Activated naive CD8-positive, alpha-beta T cell treated with anti-CD3 and anti-CD28 coated beads, Interleukin-2, amount 50 U/mL, for 24 hours (primary cell): ENCODE measurements around the gene TMEM169.
"Not testable (repeated sequence)": the region's sequence is repeated elsewhere in the genome, so short reads cannot be mapped to it uniquely, and the experiment has no call there.

Experiments used
- ATAC-seq: fragments of 150-1000 bp; cut with Tn5 transposase; one replicate; pipeline ENCODE4 v1.10.0; 2021
- DNase-seq: peaks from one replicate; pipeline ENCODE4 v3.0.0; 2021
- H3K27ac Mint-ChIP-seq: one replicate; pipeline ENCODE4 v1.8.0; 2021; ENCODE audit warnings: mild to moderate bottlenecking, mixed read lengths
- H3K27me3 Mint-ChIP-seq: one replicate; pipeline ENCODE4 v1.8.0; 2021; ENCODE audit warnings: mixed read lengths
- H3K36me3 Mint-ChIP-seq: one replicate; pipeline ENCODE4 v1.8.0; 2021; ENCODE audit warnings: low read depth, mixed read lengths
- H3K4me1 Mint-ChIP-seq: one replicate; pipeline ENCODE4 v1.8.0; 2021; ENCODE audit warnings: mixed read lengths
- H3K4me3 Mint-ChIP-seq: one replicate; pipeline ENCODE4 v1.8.0; 2021; ENCODE audit warnings: mild to moderate bottlenecking, moderate library complexity, mixed read lengths
- H3K9me3 Mint-ChIP-seq: one replicate; pipeline ENCODE4 v1.8.0; 2021; ENCODE audit warnings: mixed read lengths

Gene TMEM169

DNA sequence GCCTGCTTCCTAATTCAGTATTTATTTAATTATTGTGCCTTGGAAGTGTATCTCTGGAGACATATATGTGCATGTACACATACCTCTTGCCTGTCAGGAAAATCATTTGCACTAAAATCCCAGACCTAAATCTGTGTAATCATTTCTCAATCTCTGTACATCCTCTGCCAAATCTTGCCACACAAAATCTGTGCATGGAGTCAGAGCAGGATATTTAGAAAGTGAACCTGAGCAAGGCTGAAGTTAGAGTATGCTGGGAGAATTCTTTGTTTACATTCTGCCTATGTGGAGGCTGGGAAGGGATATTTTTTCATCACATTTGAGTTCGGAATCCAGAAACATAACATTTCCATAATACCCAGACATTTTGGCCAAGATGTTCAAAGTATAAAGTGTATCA lies 36.8 kb downstream of the TMEM169 start:
- ATAC-seq (no peak), DNase-seq (no peak)
- peaks cover 90% of the 10 kb centered on the region for H3K36me3 Mint-ChIP-seq
- H3K4me1 Mint-ChIP-seq = peaks cover 92% of the 10 kb centered on the region
- H3K27me3 Mint-ChIP-seq = peaks cover 2% of the 10 kb centered on the region
- H3K4me3 Mint-ChIP-seq = peak overlapping the region; percentile 2
- peak overlapping the region; percentile 94 for H3K27ac Mint-ChIP-seq
- H3K9me3 Mint-ChIP-seq = no peaks in the 10 kb centered on the region

DNA sequence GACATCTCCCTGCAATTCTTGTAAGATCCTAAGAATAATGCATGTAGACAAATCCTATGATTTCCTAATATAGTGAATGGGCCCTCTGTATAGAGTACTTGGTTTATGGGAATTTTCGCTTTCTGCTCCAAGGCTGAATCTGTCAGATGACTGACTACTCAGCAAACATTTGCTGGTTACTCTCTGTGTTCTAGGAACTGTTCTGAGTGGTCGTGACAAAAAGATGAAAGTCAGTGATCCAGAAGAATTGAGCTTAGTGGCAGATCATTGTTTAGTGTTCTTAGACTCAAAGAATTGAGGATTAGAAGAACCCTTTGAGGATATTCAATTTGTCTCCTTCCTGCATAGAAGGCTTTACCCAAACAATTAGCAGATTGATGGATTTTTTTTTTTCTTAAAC lies 37.4 kb downstream of the TMEM169 start:
- Mint-ChIP-seq H3K4me3 (peak overlapping the region; percentile 31), H3K36me3 (peaks cover 89% of the 10 kb centered on the region), H3K4me1 (peaks cover 89% of the 10 kb centered on the region), H3K27ac (peak overlapping the region; percentile 94), H3K9me3 (no peaks in the 10 kb centered on the region), H3K27me3 (peaks cover 2% of the 10 kb centered on the region)
- ATAC-seq = no peak
- DNase-seq = no peak

DNA sequence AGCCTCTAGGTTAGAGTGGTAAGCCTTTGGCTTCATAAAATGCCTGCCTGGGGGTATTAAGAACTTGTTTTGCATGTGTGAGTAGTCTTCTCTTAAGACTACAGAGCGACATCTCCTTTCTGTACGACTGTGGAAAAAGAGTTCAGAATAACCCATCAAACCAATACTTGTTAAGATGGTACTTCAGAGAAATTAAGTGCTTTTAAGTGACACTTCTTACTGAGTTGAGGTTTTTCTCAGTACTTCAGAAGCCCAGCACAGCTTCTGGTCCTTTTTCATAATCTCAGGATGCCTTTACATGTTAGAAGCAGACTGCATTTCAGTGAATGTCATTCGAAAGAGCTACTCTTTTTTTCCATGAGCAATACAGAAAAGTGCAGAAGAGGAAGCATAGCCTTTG lies 38.3 kb downstream of the TMEM169 start:
- Mint-ChIP-seq H3K36me3 (peaks cover 87% of the 10 kb centered on the region), H3K27ac (peak overlapping the region; percentile 94), H3K4me1 (peaks cover 87% of the 10 kb centered on the region), H3K27me3 (no peaks in the 10 kb centered on the region), H3K4me3 (peak overlapping the region; percentile 52), H3K9me3 (no peaks in the 10 kb centered on the region)
- DNase-seq = no peak
- ATAC-seq = peak; percentile 94

DNA sequence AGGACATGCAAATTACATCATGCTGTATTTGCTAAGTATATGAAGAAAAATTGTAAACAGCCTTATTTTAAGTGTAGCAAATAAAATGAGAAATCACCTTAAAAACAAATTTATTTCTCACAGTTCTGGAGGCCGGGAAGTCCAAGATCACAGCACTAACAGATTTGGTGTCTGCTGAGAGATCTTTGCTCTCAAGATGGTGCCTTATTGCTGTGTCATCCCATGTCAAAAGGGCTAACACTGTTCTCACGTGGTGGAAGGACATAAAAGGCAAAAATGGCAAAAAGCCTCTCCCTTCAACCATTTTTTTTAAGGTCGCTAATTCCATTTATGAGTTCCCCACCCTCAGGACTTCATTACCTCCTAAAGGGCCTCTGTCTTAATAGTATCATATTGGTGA lies 39.5 kb downstream of the TMEM169 start:
- peaks cover 90% of the 10 kb centered on the region for H3K36me3 Mint-ChIP-seq
- peaks cover 85% of the 10 kb centered on the region for H3K4me1 Mint-ChIP-seq
- no peaks in the 10 kb centered on the region for H3K27me3 Mint-ChIP-seq
- H3K27ac Mint-ChIP-seq = peak overlapping the region; percentile 94
- no peaks in the 10 kb centered on the region for H3K9me3 Mint-ChIP-seq
- no peak for DNase-seq
- peak overlapping the region; percentile 59 for H3K4me3 Mint-ChIP-seq
- ATAC-seq = no peak

DNA sequence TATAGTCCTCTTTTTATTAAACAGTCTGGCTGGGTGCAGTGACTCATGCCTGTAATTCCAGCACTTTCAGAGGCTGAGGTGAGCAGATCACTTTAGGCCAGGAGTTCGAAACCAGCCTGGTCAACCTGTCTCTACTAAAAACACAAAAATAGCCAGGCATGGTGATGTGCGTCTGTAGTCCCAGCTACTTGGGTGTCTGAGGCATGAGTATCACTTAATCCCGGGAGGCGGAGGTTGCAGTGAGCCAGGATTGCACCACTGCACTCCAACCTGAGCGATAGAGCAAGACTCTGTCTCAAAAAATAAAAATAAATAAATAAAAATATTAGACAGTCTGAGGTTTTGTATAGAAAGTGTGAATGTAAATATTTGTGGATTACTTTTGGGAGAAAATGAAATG lies 45.2 kb downstream of the TMEM169 start:
- Mint-ChIP-seq H3K27me3 (no peaks in the 10 kb centered on the region), H3K9me3 (no peaks in the 10 kb centered on the region), H3K4me3 (no peak overlapping the region), H3K4me1 (peaks cover 53% of the 10 kb centered on the region), H3K27ac (peak overlapping the region; percentile 59), H3K36me3 (peaks cover 78% of the 10 kb centered on the region)
- no peak for ATAC-seq
- no peak for DNase-seq

DNA sequence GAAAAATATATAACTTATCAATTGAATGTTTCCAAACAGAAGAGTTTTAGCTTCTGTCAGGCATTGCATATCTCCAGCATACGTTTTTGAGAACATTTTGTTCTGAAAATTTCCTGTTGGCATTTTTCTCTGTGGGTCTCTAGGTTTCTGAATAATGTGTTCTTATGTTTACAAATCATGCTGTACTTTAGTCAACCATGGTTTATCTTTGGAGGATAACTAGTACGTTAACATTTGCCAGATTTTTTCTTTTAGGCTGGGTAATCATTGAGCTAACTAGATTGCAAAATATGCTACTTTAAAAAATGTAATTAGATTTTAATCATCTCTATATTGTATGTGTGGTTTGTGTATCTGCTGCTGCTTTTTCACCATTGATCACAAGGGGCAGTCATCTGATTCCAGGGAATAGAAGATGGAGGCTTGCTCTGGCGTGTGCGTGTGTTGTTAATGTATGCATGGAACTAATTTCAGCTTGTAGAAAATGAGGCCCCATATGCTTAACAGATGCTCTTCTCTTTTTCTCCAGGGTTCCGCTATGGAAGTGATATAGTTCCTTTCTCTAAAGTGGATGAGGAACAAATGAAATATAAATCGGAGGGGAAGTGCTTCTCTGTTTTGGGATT lies 48.7 kb downstream of the TMEM169 start:
- Mint-ChIP-seq H3K4me3 (no peak overlapping the region), H3K36me3 (peaks cover 80% of the 10 kb centered on the region), H3K4me1 (peaks cover 50% of the 10 kb centered on the region), H3K27me3 (no peaks in the 10 kb centered on the region), H3K9me3 (no peaks in the 10 kb centered on the region), H3K27ac (no peak overlapping the region)
- DNase-seq (no peak), ATAC-seq (no peak)

DNA sequence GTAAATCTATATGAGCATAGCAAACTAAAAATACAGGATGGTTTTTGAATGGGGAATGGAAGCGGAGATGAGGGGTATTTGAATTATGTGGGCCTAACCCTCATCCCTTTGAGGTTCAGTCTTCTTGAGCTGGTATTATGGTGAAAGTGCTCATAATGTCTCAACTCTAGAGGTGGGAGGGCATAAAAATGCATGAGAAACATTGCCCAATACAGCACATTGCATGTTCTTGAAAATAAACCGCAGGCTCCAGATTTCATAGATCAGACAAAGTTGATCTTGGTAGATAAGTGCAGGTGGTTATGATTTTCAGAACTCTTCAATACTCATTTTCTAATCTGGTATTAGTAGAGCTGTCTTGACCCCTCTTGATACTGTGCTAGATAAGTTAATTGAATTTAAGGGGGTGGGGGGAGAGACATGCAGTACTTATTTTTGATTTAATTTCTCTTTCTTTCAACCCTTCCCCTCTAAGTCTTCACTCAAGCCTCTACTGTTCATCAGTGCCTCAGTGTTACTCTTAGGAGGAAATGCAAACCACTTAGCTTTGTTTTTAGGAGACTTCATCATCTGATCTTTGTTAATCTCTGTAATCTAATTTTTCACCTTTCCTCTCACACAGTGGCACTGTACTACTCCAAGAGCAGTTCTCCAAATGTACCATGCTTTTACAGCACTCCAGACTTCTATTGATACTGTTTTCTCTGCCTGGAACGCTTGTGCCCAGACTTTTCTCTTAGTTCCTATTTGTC lies 49.6 kb downstream of the TMEM169 start:
- H3K27me3 Mint-ChIP-seq = no peaks in the 10 kb centered on the region
- H3K36me3 Mint-ChIP-seq = peaks cover 80% of the 10 kb centered on the region
- DNase-seq (no peak), ATAC-seq (no peak)
- no peak overlapping the region for H3K4me3 Mint-ChIP-seq
- H3K9me3 Mint-ChIP-seq = no peaks in the 10 kb centered on the region
- peaks cover 45% of the 10 kb centered on the region for H3K4me1 Mint-ChIP-seq
- peak overlapping the region; percentile 8 for H3K27ac Mint-ChIP-seq

DNA sequence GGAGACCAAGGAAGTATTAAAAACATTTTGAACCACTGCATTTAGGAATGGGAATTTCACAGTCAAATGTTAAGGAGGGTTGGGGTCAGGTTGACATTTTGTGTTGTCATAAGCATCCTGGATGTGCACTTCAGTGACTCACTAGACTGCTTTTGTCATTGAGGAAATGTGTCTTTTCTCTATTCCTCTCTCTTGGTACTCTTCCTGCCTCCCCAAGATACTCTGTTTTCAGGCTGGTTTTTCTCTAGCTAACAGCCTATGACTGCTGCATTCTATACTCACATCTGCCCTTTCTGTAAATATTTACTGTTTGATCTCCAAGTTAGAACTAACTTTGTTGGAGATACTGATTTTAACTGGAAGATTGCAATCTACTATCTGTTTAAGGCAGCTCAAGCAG lies 50.9 kb downstream of the TMEM169 start:
- H3K4me1 Mint-ChIP-seq = peaks cover 40% of the 10 kb centered on the region
- H3K27me3 Mint-ChIP-seq = no peaks in the 10 kb centered on the region
- DNase-seq (no peak), ATAC-seq (peak; percentile 68)
- peaks cover 81% of the 10 kb centered on the region for H3K36me3 Mint-ChIP-seq
- H3K9me3 Mint-ChIP-seq = no peaks in the 10 kb centered on the region
- H3K27ac Mint-ChIP-seq = no peak overlapping the region
- no peak overlapping the region for H3K4me3 Mint-ChIP-seq

DNA sequence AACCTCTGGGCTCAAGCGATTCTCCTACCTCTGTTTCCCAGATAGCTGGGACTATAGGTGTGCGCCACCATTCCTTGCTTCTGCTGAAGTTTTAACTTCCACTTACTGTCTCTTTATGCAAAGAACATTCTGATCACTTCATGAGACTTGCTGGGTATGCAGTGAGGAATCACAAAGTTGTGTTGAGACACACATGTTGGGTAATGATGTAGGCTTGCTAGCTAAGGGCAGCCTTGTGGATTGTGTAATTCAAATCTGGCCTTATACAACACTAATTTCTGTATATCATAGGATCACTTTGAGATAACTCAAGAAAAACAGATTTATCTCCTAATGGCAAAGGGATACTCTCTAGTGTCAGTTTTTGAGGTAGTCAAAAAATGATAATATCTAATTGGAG lies 51.7 kb downstream of the TMEM169 start:
- Mint-ChIP-seq H3K9me3 (no peaks in the 10 kb centered on the region), H3K27ac (peak overlapping the region; percentile 15), H3K36me3 (peaks cover 83% of the 10 kb centered on the region), H3K27me3 (no peaks in the 10 kb centered on the region), H3K4me1 (peaks cover 40% of the 10 kb centered on the region), H3K4me3 (no peak overlapping the region)
- ATAC-seq = no peak
- DNase-seq = no peak

DNA sequence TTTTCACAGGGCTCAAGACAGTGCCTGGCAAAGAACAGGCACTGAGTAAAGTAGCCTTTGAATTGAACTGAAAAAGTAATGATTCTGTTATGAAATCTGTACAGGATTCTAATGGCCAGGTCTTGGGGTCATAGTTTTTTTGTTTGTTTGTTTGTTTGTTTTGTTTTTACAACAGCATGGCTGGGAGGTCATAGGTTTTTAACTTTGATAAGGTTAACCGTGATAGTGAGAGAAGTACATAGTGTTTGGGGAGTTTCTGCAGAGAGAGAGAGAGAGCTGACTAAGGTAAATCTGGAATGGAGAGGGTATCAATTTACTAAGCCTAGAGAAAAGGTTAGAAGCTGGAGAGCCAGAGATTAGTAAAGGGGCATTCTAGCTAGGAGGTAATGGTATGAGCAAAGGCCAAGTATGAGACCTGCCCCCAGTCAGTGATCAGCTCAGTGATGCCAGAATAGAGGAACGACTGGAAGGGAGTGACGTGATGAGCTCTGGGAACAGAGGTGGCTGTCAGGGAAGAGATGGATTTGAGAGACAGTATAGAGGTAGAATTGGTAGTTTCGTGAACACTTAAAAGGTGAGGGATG lies 53.3 kb downstream of the TMEM169 start:
- Mint-ChIP-seq H3K36me3 (peaks cover 89% of the 10 kb centered on the region), H3K4me1 (peaks cover 39% of the 10 kb centered on the region), H3K27me3 (no peaks in the 10 kb centered on the region), H3K4me3 (no peak overlapping the region), H3K27ac (peak overlapping the region; percentile 47), H3K9me3 (no peaks in the 10 kb centered on the region)
- ATAC-seq (no peak), DNase-seq (no peak)

DNA sequence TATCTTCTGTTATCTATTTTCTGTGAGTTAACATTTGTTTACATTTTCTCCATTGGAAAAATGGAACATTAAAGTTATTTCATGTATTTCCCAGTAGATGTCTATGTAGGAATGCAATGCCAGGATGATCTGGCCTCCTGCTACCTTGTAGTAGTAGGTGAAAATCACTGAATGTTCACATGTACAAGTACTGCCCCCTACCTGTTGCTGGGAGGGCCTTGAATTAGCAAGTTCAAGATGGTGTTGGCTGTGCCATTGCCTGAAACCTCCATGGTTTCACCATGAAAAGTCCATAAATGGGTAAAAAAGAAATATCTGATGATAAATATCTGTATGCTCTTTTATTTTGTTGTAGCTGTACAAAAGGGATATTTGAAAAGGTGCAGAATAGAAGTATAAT lies 58.2 kb downstream of the TMEM169 start:
- H3K4me3 Mint-ChIP-seq = no peak overlapping the region
- H3K4me1 Mint-ChIP-seq = peaks cover 36% of the 10 kb centered on the region
- H3K27me3 Mint-ChIP-seq = no peaks in the 10 kb centered on the region
- H3K36me3 Mint-ChIP-seq = peaks cover 67% of the 10 kb centered on the region
- no peaks in the 10 kb centered on the region for H3K9me3 Mint-ChIP-seq
- ATAC-seq = no peak
- no peak for DNase-seq
- H3K27ac Mint-ChIP-seq = no peak overlapping the region

DNA sequence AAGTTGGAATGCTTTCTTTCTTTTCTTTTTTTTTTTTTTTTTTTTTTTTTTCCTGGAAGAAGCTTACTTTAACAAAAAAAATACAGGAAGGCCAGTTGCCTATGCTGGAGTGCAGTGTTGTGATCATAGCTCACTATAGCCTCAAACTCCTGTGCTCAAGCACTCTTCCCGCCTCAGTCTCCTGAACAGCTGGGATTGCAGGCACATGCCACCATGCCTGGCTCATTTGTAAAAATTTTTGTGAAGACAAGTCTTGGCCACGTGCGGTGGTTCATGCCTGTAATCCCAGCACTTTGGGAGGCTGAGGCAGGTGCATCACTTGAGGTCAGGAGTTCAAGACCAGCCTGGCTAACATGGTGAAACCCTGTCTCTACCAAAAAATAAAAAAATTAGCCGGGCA lies 59.8 kb downstream of the TMEM169 start:
- not testable (repeated sequence) for H3K27me3 Mint-ChIP-seq, H3K9me3 Mint-ChIP-seq, DNase-seq, ATAC-seq, H3K27ac Mint-ChIP-seq, H3K4me3 Mint-ChIP-seq
- peaks cover 54% of the 10 kb centered on the region for H3K36me3 Mint-ChIP-seq
- peaks cover 28% of the 10 kb centered on the region for H3K4me1 Mint-ChIP-seq

DNA sequence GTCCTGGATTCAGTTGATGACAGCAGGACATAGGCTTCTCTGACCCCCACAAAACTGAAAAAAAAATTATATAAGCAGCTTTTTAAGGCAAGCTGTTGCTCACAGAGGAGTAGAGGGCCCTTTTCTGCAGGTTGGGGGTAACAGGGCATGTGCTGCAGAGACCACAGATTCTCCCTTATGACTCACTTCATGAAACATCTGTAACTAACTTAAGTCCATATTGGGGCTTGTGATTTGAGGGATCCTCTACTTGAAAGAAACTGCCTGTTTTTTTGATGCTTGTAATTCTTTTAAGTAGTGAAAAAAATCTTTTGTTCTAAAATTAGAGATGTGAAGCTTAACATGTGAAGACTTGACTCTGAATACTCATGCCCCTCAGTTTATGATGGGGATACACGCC lies 60.8 kb downstream of the TMEM169 start:
- peak overlapping the region; percentile 24 for H3K27ac Mint-ChIP-seq
- H3K4me1 Mint-ChIP-seq = peaks cover 37% of the 10 kb centered on the region
- ATAC-seq = peak; percentile 96
- H3K36me3 Mint-ChIP-seq = peaks cover 56% of the 10 kb centered on the region
- no peaks in the 10 kb centered on the region for H3K27me3 Mint-ChIP-seq
- no peaks in the 10 kb centered on the region for H3K9me3 Mint-ChIP-seq
- no peak for DNase-seq
- no peak overlapping the region for H3K4me3 Mint-ChIP-seq

DNA sequence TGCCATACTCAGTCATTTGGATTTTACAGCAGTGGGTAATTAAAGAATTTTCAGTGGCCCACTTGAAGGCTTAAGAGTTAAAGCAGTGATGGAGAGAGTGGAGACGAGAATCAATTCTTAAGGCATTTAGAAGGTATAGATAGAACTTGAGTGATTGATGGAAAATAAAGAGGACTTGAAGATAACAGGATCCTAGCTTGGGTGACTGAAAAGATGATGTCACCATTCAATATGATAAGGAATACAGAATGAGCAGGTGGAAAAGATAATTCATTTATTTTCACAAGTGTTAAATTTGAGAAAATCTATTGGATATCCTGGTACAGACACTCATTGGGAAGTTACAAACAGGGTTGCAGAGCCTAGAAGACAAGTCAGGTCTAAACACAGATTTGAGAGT lies 62.7 kb downstream of the TMEM169 start:
- no peaks in the 10 kb centered on the region for H3K9me3 Mint-ChIP-seq
- DNase-seq (no peak), ATAC-seq (no peak)
- H3K4me3 Mint-ChIP-seq = no peak overlapping the region
- H3K27ac Mint-ChIP-seq = no peak overlapping the region
- H3K36me3 Mint-ChIP-seq = peaks cover 56% of the 10 kb centered on the region
- H3K4me1 Mint-ChIP-seq = peaks cover 39% of the 10 kb centered on the region
- no peaks in the 10 kb centered on the region for H3K27me3 Mint-ChIP-seq

DNA sequence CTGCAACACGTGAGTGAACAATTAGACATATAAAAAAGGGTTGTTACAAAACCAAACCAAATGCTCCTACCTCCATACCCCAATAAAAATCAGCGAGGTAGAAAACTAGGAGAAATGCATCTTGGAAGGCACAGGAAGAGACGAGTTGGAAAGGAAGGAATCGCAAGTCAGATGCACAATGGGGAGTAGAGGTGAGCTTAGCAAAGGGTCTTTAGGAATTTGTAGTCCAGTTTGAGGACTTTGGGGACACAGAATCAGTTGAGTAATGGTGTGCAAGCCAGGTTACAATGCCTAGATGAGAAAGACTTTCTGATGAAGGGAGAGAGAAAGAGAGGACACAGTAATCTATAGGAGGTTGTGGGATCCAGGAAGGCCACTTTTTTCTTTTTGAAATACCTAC lies 63.1 kb downstream of the TMEM169 start:
- Mint-ChIP-seq H3K9me3 (no peaks in the 10 kb centered on the region), H3K27me3 (no peaks in the 10 kb centered on the region), H3K27ac (no peak overlapping the region), H3K36me3 (peaks cover 56% of the 10 kb centered on the region), H3K4me3 (no peak overlapping the region), H3K4me1 (peaks cover 34% of the 10 kb centered on the region)
- DNase-seq = no peak
- no peak for ATAC-seq
